DOHH2 (cell line): ENCODE results near the gene FAM174A.

Experiments used
- EZH2phosphoT487 ChIP-seq: fragments of 200-600 bp; sonication (generic); IDR thresholded peaks from 2 replicates; pipeline ENCODE4 v1.6.1; 2017; ENCODE audit warnings: borderline replicate concordance, mild to moderate bottlenecking, antibody characterized with exemption, low read length, moderate library complexity, mixed read lengths
- TF ChIP-seq, protein P1 (sequence below): fragments of 200-600 bp; sonication (generic); IDR thresholded peaks from one replicate; pipeline ENCODE4 v1.5.1; 2014; ENCODE audit warnings: antibody characterized with exemption, mild to moderate bottlenecking, low read depth, low read length; ENCODE audit not compliant: poor library complexity, severe bottlenecking

DNA sequence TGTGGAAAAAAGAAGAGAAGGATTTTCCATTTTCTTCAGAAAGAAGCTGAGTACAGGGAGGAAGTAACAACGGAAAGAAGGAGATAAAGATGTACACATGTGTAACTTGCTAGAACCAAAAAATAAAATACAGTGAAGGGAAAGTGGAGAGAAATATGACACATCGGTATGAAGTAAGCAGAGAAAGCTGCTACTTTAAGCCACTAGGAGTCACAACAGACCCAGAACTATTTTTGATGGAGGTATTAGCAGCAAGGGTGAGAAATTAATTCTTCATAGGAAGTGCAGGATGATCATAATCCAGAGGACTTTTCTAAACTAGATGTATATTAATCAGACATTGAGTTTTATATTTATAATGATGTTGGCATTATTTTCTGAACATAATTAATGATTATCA is 88.5 kb downstream of the FAM174A start:
- no peak for TF ChIP-seq EZH2phosphoT487
- TF ChIP-seq, protein P1, sequence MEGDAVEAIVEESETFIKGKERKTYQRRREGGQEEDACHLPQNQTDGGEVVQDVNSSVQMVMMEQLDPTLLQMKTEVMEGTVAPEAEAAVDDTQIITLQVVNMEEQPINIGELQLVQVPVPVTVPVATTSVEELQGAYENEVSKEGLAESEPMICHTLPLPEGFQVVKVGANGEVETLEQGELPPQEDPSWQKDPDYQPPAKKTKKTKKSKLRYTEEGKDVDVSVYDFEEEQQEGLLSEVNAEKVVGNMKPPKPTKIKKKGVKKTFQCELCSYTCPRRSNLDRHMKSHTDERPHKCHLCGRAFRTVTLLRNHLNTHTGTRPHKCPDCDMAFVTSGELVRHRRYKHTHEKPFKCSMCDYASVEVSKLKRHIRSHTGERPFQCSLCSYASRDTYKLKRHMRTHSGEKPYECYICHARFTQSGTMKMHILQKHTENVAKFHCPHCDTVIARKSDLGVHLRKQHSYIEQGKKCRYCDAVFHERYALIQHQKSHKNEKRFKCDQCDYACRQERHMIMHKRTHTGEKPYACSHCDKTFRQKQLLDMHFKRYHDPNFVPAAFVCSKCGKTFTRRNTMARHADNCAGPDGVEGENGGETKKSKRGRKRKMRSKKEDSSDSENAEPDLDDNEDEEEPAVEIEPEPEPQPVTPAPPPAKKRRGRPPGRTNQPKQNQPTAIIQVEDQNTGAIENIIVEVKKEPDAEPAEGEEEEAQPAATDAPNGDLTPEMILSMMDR: peak; percentile 51
